Bone marrow (tissue), 2 donors: ENCODE measurements around the gene PKP4.

Experiments
- DNase-seq, 2 donors: peaks; one replicate each; lab custom pipeline; 2025; lab: John Stamatoyannopoulos, UW

Gene PKP4

GRCh38 chr2:158716921-158717320 is 260.2 kb downstream of the PKP4 start:
- no peak for DNase-seq

DNA sequence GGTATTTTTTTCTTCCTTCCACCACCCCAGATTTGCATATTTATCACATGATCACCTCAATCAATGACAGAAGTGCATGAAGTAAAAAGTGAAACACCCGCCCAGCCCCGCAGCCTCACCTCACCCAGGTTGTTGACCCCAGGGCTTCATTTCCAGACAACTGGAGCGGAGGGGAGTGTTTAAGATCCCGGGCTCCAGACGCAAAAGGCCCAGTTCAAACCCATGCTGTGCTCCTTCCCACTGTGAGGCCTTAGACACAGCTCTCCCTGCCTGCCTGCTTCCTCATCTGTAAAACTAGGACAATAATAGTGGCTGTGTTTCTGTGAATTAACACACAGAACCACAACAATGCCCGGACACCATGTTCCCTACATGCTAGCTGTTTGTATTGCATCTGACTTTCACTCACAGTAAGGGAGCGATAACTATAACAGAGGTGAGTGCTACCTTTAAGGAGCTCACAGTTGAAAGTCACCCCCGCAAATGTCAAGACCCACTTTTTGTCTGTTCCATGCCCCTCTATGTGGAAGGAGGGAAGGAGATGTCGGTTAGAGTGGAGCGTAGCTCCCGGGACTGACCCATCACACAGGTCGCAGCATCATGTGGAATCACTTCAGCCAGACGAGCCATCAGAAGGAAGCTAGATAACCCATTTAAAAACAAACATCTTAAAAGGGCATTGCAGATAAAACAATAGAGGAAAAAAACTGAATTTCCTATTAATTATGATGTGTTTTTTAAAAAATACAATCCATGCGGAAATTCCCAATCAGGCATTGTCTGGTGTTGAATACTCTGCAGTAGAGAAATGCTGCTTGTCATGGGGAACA is 260.8 kb downstream of the PKP4 start:
- no peak for DNase-seq

DNA sequence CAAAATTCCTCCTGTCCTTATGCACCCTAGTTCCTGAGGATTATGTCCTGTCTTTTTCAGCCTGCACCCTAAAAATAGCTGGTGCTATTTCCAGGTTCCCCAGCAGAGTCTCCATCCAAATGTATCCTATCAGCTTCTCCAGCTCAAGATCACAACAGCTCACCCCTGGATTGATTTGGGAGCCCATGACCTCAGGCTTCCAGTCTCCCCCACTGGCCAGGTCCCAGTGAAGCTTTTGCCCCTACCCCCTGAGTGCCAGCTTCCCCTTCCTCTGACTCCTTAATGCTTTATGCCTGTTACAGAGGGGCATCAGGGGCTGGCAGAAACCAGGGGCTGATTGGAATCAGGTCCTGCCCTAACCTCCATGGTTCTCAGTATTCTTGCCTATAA is 261.4 kb downstream of the PKP4 start:
- DNase-seq, result no peak

GRCh38 chr2:158718851-158719250 is 262.1 kb downstream of the PKP4 start:
- DNase-seq, result no peak

- no peak for DNase-seq
Observed at GRCh38 chr2:158719403-158719802, 262.7 kb downstream of the PKP4 start.

- DNase-seq, result no peak
Observed at GRCh38 chr2:158722266-158723105, 265.7 kb downstream of the PKP4 start.

DNA sequence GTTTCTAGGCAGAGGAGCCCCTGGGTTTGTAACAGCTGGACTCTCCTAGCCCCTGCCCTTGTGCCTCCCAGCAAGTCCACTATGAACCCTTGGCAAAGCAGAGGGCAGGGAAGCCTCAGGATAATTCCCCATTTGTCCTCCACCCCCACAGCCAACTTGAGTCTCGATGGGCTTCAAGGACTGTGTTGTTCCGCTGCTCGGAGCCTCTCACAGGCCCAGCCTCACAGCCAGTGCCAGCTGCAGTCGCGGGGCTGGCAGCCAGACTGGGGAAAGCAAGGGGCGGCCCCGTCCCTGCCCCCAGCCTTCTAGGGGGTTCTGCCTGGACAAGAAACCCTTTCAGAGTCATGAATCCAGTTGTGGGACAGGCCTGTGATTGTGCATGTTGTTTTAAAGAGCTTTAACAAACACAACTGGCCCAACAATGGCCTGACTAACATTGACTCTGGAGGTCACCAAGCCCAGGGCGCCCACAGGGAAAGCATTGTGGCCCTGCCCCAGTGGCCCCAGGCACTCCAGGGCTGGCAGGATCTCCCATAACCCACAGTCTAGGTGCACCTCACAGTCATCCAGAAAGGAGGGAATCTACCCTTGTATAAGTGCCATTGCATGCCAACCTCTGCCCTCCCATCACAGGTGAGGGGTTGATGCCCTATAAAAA is 266.6 kb downstream of the PKP4 start:
- no peak for DNase-seq

- no peak for DNase-seq
Observed at GRCh38 chr2:158723921-158724802, 267.4 kb downstream of the PKP4 start.

DNA sequence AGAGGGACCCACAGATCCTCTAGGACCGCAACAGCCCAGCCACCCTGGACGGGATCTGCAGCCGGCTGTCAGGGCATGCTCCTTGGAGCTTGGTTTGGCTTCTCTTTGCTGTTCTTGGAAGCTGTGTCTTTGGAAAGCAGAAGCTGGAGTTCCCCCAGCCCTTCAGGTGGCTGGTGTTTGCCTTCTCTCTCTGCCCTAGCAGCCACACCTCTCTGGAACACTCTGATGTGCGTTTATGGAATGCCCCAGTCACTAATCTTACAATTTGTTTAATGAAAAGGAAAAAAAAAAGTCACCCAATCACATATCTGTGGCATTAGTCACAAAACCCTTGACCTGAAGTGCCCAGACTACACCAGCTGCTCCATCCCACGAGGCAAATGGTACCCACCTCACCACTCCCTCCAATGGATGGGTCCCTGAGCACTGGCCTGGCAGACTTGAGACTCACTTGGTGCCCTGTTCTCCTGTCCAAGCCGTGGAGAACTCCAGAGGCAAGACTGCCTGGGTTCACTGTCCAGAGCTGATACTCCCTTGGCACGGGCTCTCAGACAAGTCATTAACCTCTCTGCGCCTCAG is 268.1 kb downstream of the PKP4 start:
- DNase-seq, result no peak

DNA sequence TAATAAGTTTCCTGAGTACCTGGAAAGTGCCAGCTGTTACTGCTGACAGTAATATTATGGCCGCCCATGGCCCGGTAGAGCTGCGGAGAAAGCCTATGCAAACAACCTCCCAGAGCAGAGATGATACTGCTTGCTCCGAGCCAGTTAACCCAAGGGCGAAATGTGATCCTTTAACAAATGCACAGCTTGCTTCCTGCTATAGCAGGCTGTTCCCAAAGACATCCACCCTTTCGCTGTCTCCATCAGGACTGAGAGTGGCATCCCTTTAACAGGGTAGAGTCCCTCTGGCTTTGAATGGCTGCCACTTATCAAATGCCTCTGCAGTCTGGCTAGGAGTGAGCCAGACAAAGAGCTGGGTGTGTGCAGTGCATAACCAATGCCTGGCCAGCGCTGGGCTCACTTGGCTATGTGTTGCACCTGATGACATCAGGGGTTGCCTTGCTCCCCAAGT is 268.7 kb downstream of the PKP4 start:
- DNase-seq, result no peak

DNA sequence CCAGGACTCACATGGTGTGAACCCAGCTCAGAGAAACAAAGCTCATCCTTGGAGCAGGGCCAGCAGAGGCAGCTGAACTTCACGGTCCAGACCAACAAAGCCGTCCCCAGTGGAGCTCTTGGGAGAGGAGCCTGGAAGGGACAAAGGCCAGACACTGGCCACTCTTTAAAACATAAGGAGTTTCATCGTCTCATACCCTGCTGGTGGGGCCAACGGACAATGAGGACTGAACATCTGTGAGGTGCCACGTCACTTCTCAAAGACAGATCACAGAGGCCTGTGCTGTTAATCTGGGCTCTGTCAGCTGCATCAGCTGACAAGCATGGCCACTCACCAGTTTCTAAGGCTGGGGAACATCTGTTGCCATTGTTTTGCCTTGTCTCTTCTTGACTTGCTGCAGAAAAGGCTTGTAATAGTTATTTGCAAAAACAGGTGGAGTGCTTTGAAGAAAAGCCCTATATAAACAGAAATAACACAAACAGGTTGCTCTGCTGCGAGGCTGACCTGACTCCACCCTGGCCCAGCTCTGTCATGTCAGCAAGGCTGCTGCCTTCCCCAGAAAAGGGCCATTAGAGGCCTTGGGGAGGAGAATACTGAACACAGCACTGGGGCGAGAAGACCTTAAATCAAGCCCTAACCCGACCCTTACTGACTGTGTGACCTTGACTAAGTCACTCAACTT is 270.3 kb downstream of the PKP4 start:
- no peak for DNase-seq

GRCh38 chr2:158728422-158728821 is 271.7 kb downstream of the PKP4 start:
- DNase-seq, result no peak

- DNase-seq, result no peak
Observed at GRCh38 chr2:158729451-158729850, 272.7 kb downstream of the PKP4 start.

DNA sequence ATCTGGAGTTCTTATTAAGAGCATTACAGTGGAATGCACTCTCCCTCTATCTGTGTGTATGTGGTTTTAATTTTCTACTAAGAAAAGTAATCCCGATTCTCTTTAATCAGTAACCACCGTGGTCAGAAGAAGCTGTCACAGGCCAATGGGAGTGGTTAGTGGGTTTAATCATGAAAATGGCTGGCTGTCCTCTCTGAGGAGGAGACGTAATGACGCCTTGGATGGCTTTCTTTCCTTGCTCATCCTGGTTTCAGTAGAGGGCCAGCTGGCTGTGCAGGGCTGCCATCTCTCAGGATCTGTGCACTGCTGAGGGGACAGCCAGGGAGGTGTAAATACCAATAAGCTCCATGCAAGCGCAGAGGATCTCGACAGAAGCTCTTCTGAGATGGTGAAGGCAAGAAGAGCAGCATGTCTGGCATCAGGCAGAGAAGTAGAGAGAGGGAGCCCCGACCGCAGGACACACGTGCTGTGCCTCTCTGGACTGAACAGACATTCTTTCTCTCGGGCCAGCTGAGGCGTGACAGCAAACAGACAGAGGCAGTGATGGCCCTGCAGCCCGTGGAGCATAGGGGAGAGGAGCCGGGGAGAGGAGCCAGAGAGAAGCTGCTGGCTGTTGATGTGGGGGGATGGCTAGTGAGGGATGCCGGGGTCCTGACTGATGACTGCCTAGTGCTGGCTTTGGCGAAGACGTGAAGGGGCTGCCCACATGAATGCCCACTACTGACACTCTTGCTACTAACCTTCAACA is 273.3 kb downstream of the PKP4 start:
- DNase-seq, result no peak

GRCh38 chr2:158730621-158731140 is 273.9 kb downstream of the PKP4 start:
- DNase-seq, result no peak

DNA sequence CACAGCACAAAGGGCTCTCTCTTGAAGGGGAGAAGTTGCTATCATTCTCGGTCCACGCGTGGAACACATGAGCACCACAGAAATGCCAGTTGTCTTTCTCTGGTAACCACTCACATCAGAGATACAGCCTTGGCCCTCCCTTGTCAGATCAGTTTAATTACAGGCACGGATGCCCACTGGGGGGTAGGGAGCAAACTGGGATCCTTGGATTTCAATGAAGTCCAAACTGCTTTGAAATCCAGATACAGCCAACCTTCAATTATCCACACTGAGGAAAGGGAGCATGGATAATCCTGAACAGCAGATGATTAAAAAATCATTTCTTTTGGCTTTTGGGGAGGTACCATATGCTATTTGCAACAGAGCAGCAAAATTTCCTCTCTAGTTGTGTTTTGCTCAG is 274.6 kb downstream of the PKP4 start:
- no peak for DNase-seq
